HG03135 (cell line): ENCODE results near the gene ZNF518B.

ENCODE experiments used
- ATAC-seq: cut with Tn5 transposase; IDR thresholded peaks from one replicate; pipeline ENCODE4 v1.9.1; 2021; ENCODE audit warnings: mild to moderate bottlenecking, moderate library complexity; ENCODE audit not compliant: unreplicated experiment

Gene ZNF518B, protein sequence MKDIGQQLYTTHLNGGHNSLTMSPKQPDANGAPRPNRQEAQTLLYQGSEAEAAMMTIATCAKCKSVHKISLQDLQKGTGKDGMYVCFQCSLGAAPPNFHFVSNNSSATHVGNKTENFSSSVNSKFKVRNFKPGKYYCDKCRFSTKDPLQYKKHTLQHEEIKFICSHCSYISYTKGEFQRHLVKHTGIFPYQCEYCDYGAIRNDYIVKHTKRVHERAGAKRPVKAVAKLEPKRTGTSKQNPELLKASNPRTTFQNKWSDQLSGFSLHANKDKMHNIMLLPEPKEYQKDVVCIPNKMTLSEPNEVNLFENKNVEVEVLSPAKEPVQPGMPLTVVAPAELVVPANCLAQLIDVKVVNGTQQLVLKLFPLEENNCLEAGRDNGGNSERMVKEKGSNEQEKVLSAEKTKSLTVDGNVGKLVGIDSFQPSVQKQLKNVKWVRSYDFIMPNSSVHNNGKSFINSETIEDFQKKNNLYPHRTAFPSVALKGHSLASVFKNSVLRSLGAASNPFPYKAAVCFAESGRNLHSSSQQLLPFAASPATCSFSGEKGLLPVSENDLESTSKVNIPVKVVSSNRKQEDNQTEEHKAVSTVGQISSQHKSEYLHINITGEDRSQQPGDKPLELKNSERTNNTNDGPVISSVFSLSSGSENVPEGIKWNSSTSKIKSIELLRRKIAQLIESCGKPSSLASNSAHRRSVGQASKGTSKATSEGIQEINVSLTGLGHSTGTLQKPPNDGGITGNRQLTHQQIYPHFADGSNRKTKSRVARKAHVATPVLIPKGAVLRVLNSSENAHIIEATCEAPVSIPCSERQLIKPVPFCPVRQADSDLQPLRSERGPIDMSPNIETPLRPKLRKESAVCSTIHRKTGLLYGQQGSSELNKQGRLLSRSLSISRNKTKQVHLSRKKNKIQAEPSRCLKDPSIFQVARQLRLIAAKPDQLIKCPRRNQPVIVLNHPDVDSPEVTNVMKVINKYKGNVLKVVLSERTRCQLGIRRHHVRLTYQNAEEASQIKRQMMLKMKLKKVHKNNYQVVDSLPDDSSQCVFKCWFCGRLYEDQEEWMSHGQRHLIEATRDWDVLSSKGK

DNA sequence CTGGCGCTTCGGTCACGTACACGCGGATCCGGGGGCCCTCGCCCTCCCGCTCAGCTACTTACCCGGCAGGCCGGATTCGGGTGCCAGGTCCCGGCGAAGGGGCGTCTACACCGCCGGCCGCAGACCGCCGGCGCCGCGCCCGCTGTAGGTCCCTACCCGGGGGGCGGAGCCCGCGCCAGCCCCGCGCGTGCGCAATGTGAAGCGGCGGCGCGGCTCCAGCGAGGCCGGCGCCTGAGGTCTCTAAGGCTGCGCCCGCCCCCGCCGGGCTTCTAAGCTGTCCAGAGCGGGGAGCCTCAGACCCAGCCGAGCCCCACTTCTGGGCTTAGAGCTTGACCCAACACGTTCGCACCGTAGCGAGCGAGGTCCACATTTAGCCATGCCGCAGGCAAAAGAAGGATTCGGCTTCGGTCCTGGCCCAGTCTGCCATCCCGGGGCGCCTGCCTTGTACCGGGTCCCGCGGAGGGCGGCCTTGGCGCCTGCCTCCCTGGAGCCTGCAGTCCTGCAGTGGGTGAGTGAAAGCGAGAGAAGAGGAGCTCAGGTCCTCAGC lies at the start of gene ZNF518B:
Gene ZNF518B, minus strand, starts transcription at position 172 of the 547 bp plus-strand sequence. CDS start 11,098 bp downstream, outside the sequence.
- ATAC-seq, result peak; percentile 74

DNA sequence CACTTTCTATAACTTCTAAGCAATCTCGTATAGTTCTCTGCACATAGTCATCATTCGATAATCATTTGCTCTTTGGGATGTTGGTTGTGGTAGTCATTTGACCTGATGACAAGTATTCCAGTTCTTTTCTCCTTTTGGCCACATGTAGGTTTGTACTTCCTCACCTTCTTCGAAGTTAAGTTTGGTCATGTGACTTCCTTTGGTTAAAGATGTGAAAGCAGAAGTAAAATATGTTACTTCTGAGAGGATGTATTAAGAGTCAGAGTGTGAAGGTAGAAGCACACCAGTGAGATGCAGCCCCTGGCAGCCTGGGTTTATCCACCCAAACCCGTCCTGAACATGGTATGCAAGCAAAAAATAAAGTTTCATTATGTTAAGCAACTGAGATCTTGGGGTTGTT lies 48.9 kb upstream of the ZNF518B start:
- no peak for ATAC-seq

- no peak for ATAC-seq
These were observed 47.4 kb upstream of the ZNF518B start for GRCh38 chr4:10504570-10505179.

DNA sequence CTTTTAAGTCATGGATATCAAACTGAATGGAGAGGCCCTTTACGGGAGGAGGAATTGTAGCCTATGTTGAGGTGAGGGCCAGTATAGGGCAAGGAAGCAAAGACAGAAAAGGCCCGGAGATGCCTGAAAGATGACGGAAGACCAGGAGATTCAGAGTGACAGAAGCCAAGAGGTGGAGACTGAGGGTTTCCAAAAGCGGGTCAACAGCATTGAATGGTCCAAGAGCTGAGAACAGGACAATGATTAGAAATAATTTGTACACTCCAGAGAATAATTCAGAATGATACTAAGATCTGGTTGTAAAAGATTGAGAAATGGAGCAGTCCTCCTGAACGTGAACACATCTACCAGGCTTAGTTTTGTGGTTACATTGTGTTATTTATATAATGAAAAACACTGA lies 45.5 kb upstream of the ZNF518B start:
- no peak for ATAC-seq

DNA sequence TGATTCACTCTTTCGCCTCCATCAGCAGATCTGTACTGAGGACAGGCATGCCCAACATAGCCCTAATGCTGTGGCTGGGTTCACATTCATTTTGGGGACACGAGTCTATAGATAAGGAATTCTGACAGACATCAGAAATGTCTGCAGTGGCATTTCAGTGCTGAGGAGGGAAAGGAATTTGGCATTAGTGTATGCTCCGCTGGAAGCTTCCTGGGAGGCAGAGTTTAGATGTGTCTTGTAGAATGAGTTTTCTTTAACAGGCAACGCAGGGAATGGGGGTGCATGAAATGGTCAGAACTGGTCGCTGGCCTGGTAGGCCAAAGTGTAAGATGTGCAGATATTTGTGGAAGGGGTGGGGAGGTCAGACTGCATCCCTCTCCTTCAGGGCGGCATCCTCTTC lies 43.5 kb upstream of the ZNF518B start:
- ATAC-seq, result no peak

- ATAC-seq, result no peak
These were observed 39.0 kb upstream of the ZNF518B start for GRCh38 chr4:10496200-10496599.

- no peak for ATAC-seq
These were observed 38.4 kb upstream of the ZNF518B start for GRCh38 chr4:10495651-10496050.

- ATAC-seq, result no peak
These were observed 35.2 kb upstream of the ZNF518B start for GRCh38 chr4:10492464-10492863.

DNA sequence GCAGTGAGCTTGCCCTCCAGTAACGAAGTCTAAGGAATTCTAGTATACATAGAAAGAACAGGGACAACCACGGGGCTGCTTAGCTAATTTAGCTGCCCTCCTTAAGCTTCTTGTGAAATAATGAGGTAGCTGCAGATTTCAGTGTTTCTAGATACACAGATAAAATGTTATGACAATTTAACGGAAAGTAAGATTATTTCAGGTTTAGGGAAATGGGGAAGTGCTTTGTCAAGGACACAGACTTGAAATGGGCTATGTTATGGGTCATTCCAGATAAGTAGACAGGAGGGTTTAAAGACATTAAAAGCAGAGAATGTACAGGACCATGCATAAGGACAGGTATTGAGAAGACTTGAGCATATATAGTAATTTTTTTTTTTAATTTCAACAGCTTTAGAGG lies 34.2 kb upstream of the ZNF518B start:
- ATAC-seq, result no peak

GRCh38 chr4:10490996-10491395 lies 33.8 kb upstream of the ZNF518B start:
- ATAC-seq, result no peak

GRCh38 chr4:10482913-10483312 lies 25.7 kb upstream of the ZNF518B start:
- no peak for ATAC-seq

DNA sequence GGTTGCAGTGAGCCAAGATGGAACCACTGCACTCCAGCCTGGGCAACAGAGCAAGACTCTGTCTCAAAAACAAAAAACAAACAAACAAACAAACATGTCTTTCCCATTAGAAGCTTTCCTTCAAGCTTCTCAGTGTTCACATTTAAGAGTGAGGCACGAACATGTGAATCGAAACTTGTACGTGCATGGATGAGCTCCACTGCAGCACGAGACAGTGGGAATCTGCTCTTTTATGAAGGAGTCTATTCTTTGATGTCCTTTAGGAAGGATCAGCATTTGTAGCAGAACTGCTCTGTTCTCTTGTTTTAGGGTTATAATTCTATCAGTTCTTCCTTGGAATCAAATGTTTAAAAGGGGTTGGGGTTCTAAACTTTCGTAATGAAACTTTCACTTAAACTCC lies 23.4 kb upstream of the ZNF518B start:
- no peak for ATAC-seq

- no peak for ATAC-seq
These were observed 21.4 kb upstream of the ZNF518B start for GRCh38 chr4:10478621-10479020.

DNA sequence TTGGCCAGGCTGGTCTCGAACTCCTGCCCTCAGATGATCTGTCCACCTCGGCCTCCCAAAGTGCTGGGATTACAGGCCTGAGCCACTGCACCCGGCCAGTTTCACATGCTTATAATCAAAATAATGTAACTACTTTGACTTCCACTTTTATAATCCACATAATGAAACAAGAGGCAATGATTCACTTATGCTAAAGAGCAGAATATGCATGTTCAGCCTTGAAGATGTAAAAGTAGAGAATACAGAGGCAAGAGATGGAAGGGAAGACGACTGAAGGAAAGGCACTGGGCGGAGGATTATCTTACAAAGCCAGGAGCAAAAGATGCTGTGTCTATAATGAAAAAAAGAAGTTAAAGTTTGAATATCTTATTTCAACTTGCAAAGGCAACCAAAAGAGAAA lies 13.3 kb upstream of the ZNF518B start:
- no peak for ATAC-seq

GRCh38 chr4:10466161-10466560 lies 8.9 kb upstream of the ZNF518B start:
- no peak for ATAC-seq

- ATAC-seq, result no peak
These were observed 5.7 kb upstream of the ZNF518B start for GRCh38 chr4:10462876-10463275.

GRCh38 chr4:10461850-10462400 lies 4.7 kb upstream of the ZNF518B start:
- no peak for ATAC-seq

- ATAC-seq, result peak; percentile 78
These were observed 4.0 kb upstream of the ZNF518B start for GRCh38 chr4:10461091-10461849.

GRCh38 chr4:10460313-10461047 lies 3.3 kb upstream of the ZNF518B start:
- ATAC-seq, result no peak
